Measurements from ENCODE around the gene PLEKHA6. TPM values are rescaled to one million over a fixed set of nuclear protein-coding genes. Genes with fewer than 3 reads are reported as not detected.

Gene PLEKHA6
- total RNA-seq, 6 experiments from 2014 or later = 16.6 to 31.1 (median 22.1) TPM

DNA sequence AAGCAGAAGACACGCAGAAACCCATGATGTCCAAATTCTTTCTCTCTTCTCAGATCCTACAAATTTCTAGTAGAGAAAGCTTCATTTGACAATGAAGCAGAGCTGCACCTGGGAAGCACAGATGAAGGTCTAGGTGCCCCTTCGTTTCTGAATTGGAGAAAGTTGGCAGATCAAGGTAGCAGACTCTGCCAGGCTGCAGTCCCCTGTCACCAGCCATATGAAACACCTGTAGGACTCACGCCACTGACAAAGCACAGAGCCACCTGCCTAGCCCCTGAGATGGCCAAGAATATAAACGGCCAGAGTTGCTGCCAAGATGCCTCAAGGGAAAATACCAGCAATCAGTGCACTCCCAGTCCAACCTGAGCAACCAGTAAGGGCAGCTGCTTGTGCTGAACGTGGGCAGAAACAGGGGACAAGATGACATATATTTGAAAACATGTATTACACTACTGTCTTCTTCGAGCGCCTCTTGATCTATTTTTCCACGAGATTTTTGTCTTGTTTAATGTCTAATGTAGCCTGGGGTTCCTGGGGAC, 20.6 kb upstream of the PLEKHA6 start:
- Histone ChIP-seq H3K9me3 (no peaks in the 10 kb centered on the region), H3K4me3 (no peak overlapping the region), H3K27ac (no peak overlapping the region), H3K4me1 (peaks cover 0 to 12% (median 4%) of the 10 kb centered on the region in 4 donors), H3K27me3 (no peaks in the 10 kb centered on the region), H3K36me3 (no peaks in the 10 kb centered on the region)
- intact Hi-C loops (cut with DNase I) = no loop called here
- TF ChIP-seq, protein P1, sequence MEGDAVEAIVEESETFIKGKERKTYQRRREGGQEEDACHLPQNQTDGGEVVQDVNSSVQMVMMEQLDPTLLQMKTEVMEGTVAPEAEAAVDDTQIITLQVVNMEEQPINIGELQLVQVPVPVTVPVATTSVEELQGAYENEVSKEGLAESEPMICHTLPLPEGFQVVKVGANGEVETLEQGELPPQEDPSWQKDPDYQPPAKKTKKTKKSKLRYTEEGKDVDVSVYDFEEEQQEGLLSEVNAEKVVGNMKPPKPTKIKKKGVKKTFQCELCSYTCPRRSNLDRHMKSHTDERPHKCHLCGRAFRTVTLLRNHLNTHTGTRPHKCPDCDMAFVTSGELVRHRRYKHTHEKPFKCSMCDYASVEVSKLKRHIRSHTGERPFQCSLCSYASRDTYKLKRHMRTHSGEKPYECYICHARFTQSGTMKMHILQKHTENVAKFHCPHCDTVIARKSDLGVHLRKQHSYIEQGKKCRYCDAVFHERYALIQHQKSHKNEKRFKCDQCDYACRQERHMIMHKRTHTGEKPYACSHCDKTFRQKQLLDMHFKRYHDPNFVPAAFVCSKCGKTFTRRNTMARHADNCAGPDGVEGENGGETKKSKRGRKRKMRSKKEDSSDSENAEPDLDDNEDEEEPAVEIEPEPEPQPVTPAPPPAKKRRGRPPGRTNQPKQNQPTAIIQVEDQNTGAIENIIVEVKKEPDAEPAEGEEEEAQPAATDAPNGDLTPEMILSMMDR (IDR thresholded peaks at IDR 0.05) = no peak
- TF ChIP-seq POLR2A (IDR thresholded peaks at IDR 0.05) = no peak
- DNase-seq = no peak
- no peak for ATAC-seq
- 70% methylated on average over 7 of the region's 8 CpGs for WGBS (ENCODE audit: insufficient coverage, low coverage, low lambda C conversion rate, missing lambda C conversion rate)

DNA sequence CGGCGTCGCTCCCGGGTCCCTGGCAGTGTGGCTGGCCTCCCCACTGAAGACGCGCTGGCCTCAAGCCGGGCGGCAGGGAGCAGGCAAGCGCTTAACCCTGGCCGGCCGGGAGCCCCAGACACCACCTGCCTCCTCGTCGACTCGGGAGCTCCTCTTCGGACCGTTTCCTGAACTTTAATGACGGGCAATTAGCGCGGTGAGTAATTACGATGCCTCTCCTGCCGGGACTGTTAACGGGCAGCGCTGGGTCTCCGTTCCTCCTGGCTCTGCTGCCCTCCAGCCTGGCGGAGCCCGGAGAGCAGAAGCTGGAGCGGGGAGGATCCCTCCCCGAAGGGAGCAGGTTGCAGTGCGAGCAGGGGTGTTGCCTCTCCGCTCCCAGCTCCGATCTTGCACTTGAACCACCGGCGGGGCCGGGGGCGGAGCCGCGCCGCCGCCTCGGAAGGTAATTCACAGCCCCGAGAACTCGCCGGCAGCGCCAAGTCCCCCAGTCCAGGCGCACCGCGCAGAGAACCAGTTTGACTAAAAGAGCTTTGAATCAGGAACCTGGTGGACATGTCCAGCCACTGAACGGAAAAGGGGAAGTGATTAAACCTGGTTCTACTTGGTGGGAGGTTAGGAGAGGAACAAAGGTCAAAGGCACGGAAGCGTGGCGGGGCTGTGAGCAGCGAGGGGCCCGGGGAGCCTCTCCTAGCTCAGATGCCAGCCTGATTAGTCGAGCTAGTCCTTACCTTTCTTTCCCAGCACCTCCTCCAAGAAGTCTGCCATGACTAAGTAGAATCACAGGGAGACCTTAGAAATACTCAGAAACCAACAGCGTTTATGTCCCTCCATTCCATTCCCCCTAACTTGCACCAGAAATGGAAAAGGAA, 18.3 kb upstream of the PLEKHA6 start:
- TF ChIP-seq POLR2A (IDR thresholded peaks at IDR 0.05) = peak; percentile 37
- TF ChIP-seq, protein P1 (IDR thresholded peaks at IDR 0.05) = peak in 1 of 4 donors; percentile 22
- DNase-seq (peak; percentile 50 to 62 (median 60)), ATAC-seq (peak; percentile 54 to 71 (median 62))
- no peaks in the 10 kb centered on the region for H3K9me3 ChIP-seq
- H3K36me3 ChIP-seq = no peaks in the 10 kb centered on the region
- H3K27me3 ChIP-seq = no peaks in the 10 kb centered on the region
- WGBS (ENCODE audit: insufficient coverage, low coverage, low lambda C conversion rate, missing lambda C conversion rate) = 2% methylated on average over 25 of the region's 55 CpGs
- H3K4me3 ChIP-seq = peak overlapping the region; percentile 53 to 60 (median 57)
- peaks cover 0 to 12% (median 4%) of the 10 kb centered on the region in 4 donors for H3K4me1 ChIP-seq
- peak overlapping the region in 1 of 3 donors; percentile 8 for H3K27ac ChIP-seq
- intact Hi-C loops (cut with DNase I) = no loop called here

DNA sequence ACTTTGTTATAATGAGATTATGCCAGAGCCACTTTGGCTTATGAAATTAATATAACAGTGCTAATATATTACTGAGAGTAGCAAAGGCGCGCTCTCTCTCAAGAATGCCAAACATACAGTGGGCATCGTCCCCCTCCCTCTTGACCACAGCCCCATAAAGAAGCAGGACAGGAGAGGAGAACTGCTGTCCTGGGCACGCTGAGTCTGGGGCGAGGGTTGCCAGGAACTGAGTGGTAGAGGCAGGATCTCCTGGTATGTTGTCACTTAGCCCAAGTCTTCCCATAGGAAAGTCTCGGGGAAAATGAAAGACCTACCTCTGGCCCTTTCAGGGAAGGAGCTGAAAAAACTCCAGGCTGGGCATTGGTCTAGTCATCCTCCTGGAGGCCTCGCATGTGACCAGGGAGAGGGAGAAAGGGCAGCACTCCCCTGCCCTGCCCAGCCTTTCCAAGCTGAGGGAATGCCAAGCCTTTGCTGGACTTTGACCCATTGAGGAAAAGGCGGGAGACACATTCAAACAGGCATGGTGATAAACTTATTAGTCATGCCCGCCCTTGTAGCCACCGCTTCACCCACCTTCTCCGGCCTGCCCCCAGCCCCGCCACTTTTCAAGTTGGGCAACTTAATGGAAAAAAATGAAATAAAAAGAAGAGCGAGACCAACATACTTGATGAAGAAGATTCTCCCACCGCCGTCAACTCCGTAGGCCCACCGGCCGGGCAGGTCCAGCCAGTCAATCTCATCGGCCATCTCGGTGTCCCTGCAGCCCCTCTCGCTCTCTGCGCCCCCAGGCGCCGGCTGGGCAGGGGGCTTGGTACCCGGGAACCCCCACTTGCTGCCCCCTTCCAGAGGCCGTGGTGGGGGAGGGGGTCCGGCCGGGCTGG, 17.4 kb upstream of the PLEKHA6 start:
- TF ChIP-seq, protein P1 (IDR thresholded peaks at IDR 0.05) = no peak
- peak; percentile 28 for TF ChIP-seq POLR2A (IDR thresholded peaks at IDR 0.05)
- Histone ChIP-seq H3K9me3 (no peaks in the 10 kb centered on the region), H3K27me3 (no peaks in the 10 kb centered on the region), H3K4me1 (peaks cover 0 to 12% (median 4%) of the 10 kb centered on the region in 4 donors), H3K4me3 (peak overlapping the region; percentile 53 to 60 (median 57)), H3K36me3 (no peaks in the 10 kb centered on the region), H3K27ac (peak overlapping the region in 2 of 3 donors; percentile 8 to 30)
- ATAC-seq (peak; percentile 93 to 95 (median 94)), DNase-seq (peak; percentile 80 to 90 (median 86))
- WGBS (ENCODE audit: insufficient coverage, low coverage, low lambda C conversion rate, missing lambda C conversion rate) = 22% methylated on average over 16 of the region's 28 CpGs
- intact Hi-C loops (cut with DNase I) = no loop called here

DNA sequence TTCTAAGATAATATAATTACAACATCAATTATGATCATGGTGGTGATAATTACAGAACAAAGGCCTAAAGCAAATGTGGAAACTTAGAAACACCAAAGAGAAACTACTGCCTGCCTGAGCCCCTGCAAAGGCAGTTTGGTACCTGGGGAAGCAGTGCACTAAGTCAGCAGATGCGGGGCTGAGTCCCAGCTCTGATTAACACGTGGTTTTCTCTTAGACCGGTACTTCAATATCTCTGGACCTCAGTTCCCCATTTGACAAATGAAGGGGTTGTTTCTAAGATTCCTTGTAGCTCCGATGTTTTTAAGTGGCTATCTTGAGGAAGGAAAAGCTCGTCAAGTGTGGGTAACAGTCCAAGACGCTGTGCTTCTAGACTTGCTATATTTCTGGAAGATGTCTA, 16.7 kb upstream of the PLEKHA6 start:
- H3K4me1 ChIP-seq = peaks cover 0 to 12% (median 4%) of the 10 kb centered on the region in 4 donors
- no peaks in the 10 kb centered on the region for H3K36me3 ChIP-seq
- H3K27me3 ChIP-seq = no peaks in the 10 kb centered on the region
- ATAC-seq = no peak
- WGBS (ENCODE audit: insufficient coverage, low coverage, low lambda C conversion rate, missing lambda C conversion rate) = 55% methylated on average over 6 of the region's 6 CpGs
- peak in 1 of 3 donors; percentile 5 for DNase-seq
- no peak overlapping the region for H3K27ac ChIP-seq
- TF ChIP-seq POLR2A (IDR thresholded peaks at IDR 0.05) = no peak
- TF ChIP-seq, protein P1 (IDR thresholded peaks at IDR 0.05) = no peak
- H3K4me3 ChIP-seq = no peak overlapping the region
- H3K9me3 ChIP-seq = no peaks in the 10 kb centered on the region
- intact Hi-C loops (cut with DNase I) = no loop called here

Data from right lobe of liver (tissue), 6 donors.